Measurements from ENCODE around the gene NRP1.

The NRP1 gene

GRCh38 chr10:33274096-33274785 is 60.2 kb downstream of the NRP1 start:
- no peak for TF ChIP-seq CREB1 (IDR thresholded peaks at IDR 0.05; ENCODE audit: low read depth)

- TF ChIP-seq USF1 (IDR thresholded peaks at IDR 0.05), result no peak
- TF ChIP-seq MAX (IDR thresholded peaks at IDR 0.05), result peak; percentile 42
- no peak for TF ChIP-seq FOXM1 (IDR thresholded peaks at IDR 0.05; ENCODE audit: borderline replicate concordance, low read depth)
- TF ChIP-seq CEBPB (IDR thresholded peaks at IDR 0.05), result no peak
- TF ChIP-seq YY1 (IDR thresholded peaks at IDR 0.05; ENCODE audit: low read depth), result no peak
- no peak for TF ChIP-seq CREB1 (IDR thresholded peaks at IDR 0.05; ENCODE audit: low read depth)
- TF ChIP-seq ZBTB7A (IDR thresholded peaks at IDR 0.05; ENCODE audit: low read depth), result no peak
- TF ChIP-seq EGR1 (IDR thresholded peaks at IDR 0.05), result no peak
- no peak for TF ChIP-seq RAD21 (IDR thresholded peaks at IDR 0.05; ENCODE audit: low read depth)
- TF ChIP-seq TCF12 (IDR thresholded peaks at IDR 0.05; ENCODE audit: low read depth), result no peak
- peak; percentile 73 for TF ChIP-seq NFIC (IDR thresholded peaks at IDR 0.05)
- peak; percentile 80 for TF ChIP-seq TEAD4 (IDR thresholded peaks at IDR 0.05)
- no peak for TF ChIP-seq REST (IDR thresholded peaks at IDR 0.05; ENCODE audit: low read depth)
- no peak for TF ChIP-seq TAF1 (IDR thresholded peaks at IDR 0.05; ENCODE audit: low read depth)
- TF ChIP-seq EP300 (IDR thresholded peaks at IDR 0.05; ENCODE audit: borderline replicate concordance), result peak; percentile 40; the same call in 1 of the 2 replicates
These were observed 61.0 kb downstream of the NRP1 start for GRCh38 chr10:33273295-33274002.

GRCh38 chr10:33272635-33273034 is 61.8 kb downstream of the NRP1 start:
- no peak for TF ChIP-seq TCF12 (IDR thresholded peaks at IDR 0.05; ENCODE audit: low read depth)
- no peak for TF ChIP-seq NFIC (IDR thresholded peaks at IDR 0.05)
- no peak for TF ChIP-seq REST (IDR thresholded peaks at IDR 0.05; ENCODE audit: low read depth)
- TF ChIP-seq RAD21 (IDR thresholded peaks at IDR 0.05; ENCODE audit: low read depth), result no peak
- no peak for TF ChIP-seq CREB1 (IDR thresholded peaks at IDR 0.05; ENCODE audit: low read depth)
- TF ChIP-seq FOXM1 (IDR thresholded peaks at IDR 0.05; ENCODE audit: borderline replicate concordance, low read depth), result no peak
- no peak for TF ChIP-seq YY1 (IDR thresholded peaks at IDR 0.05; ENCODE audit: low read depth)
- TF ChIP-seq TAF1 (IDR thresholded peaks at IDR 0.05; ENCODE audit: low read depth), result no peak
- no peak for TF ChIP-seq CEBPB (IDR thresholded peaks at IDR 0.05)
- TF ChIP-seq MAX (IDR thresholded peaks at IDR 0.05), result no peak
- no peak for TF ChIP-seq USF1 (IDR thresholded peaks at IDR 0.05)
- no peak for TF ChIP-seq EP300 (IDR thresholded peaks at IDR 0.05; ENCODE audit: borderline replicate concordance)
- TF ChIP-seq ZBTB7A (IDR thresholded peaks at IDR 0.05; ENCODE audit: low read depth), result no peak
- no peak for TF ChIP-seq EGR1 (IDR thresholded peaks at IDR 0.05)
- TF ChIP-seq TEAD4 (IDR thresholded peaks at IDR 0.05), result no peak

- TF ChIP-seq MAX (IDR thresholded peaks at IDR 0.05) (no peak), REST (IDR thresholded peaks at IDR 0.05; ENCODE audit: low read depth) (no peak), TAF1 (IDR thresholded peaks at IDR 0.05; ENCODE audit: low read depth) (no peak), NFIC (IDR thresholded peaks at IDR 0.05) (no peak), CREB1 (IDR thresholded peaks at IDR 0.05; ENCODE audit: low read depth) (no peak), EGR1 (IDR thresholded peaks at IDR 0.05) (no peak), RAD21 (IDR thresholded peaks at IDR 0.05; ENCODE audit: low read depth) (no peak), YY1 (IDR thresholded peaks at IDR 0.05; ENCODE audit: low read depth) (no peak), USF1 (IDR thresholded peaks at IDR 0.05) (no peak), TCF12 (IDR thresholded peaks at IDR 0.05; ENCODE audit: low read depth) (no peak), CEBPB (IDR thresholded peaks at IDR 0.05) (no peak), TEAD4 (IDR thresholded peaks at IDR 0.05) (no peak), EP300 (IDR thresholded peaks at IDR 0.05; ENCODE audit: borderline replicate concordance) (no peak), FOXM1 (IDR thresholded peaks at IDR 0.05; ENCODE audit: borderline replicate concordance, low read depth) (no peak), ZBTB7A (IDR thresholded peaks at IDR 0.05; ENCODE audit: low read depth) (no peak)
These were observed 62.4 kb downstream of the NRP1 start for GRCh38 chr10:33271969-33272583.
